ENCODE results near the gene ELP4. TPM values are rescaled to one million over a fixed set of nuclear protein-coding genes. Genes with fewer than 3 reads are reported as not detected.

The ELP4 gene
- total and polyA plus RNA-seq, 11 donors = 8.5 to 20.7 (median 14.1) TPM

DNA sequence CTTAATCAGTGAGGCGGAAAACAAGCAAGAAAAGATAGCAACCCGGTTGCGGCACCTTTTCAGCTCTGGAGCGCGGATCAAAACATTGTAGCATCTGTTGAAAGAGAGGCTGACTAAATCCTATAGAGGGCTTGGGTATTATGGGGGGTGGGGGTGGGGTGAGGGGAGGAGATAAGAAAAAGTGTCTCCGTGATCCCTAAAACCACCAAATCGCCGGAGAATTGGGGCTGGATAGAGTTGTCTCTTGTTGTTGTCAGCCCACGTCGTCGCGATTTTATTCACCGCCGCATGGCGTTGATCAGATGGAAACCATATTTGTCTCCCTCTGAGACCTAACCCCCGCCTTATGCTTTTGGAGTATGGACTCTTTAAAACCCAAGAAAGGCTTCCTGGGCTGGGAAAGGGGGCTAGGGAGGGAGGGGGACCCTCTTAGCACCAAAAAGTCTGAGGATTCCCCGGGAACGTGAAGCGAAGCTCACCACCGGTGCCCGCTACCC lies 288.5 kb downstream of the ELP4 start:
- H3K9me3 ChIP-seq = no peaks in the 10 kb centered on the region
- no peak overlapping the region for H3K4me3 ChIP-seq
- H3K4me1 ChIP-seq = peaks cover 0 to 35% (median 12%) of the 10 kb centered on the region in 12 donors
- H3K27me3 ChIP-seq = peaks cover 58 to 87% (median 79%) of the 10 kb centered on the region in 9 donors
- no peaks in the 10 kb centered on the region for H3K36me3 ChIP-seq
- no peak for ATAC-seq
- WGBS, 4 donors = 4 to 9% (median 6%) methylated on average over 20 to 21 of the region's 21 CpGs
- H3K27ac ChIP-seq = no peak overlapping the region
- DNase-seq = peak in 1 of 5 donors; percentile 22
- intact Hi-C loops (cut with DNase I) = loop anchor here in 1 of 10 donors (5.0 kb wide), 1 partner anchor 144 kb away; no protein-coding TSS in a partner anchor
- TF ChIP-seq, protein P1, sequence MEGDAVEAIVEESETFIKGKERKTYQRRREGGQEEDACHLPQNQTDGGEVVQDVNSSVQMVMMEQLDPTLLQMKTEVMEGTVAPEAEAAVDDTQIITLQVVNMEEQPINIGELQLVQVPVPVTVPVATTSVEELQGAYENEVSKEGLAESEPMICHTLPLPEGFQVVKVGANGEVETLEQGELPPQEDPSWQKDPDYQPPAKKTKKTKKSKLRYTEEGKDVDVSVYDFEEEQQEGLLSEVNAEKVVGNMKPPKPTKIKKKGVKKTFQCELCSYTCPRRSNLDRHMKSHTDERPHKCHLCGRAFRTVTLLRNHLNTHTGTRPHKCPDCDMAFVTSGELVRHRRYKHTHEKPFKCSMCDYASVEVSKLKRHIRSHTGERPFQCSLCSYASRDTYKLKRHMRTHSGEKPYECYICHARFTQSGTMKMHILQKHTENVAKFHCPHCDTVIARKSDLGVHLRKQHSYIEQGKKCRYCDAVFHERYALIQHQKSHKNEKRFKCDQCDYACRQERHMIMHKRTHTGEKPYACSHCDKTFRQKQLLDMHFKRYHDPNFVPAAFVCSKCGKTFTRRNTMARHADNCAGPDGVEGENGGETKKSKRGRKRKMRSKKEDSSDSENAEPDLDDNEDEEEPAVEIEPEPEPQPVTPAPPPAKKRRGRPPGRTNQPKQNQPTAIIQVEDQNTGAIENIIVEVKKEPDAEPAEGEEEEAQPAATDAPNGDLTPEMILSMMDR (IDR thresholded peaks at IDR 0.05) = no peak
- TF ChIP-seq POLR2A (IDR thresholded peaks at IDR 0.05) = no peak

- H3K4me3 ChIP-seq = peak overlapping the region in 1 of 12 donors; percentile 22
- TF ChIP-seq POLR2A (IDR thresholded peaks at IDR 0.05) = no peak
- TF ChIP-seq, protein P1 (IDR thresholded peaks at IDR 0.05) = peak in 2 of 12 donors; percentile 23 to 25
- ATAC-seq (no peak), DNase-seq (peak in 2 of 5 donors; percentile 16 to 42)
- H3K4me1 ChIP-seq = peaks cover 0 to 35% (median 12%) of the 10 kb centered on the region in 12 donors
- no peaks in the 10 kb centered on the region for H3K9me3 ChIP-seq
- H3K27ac ChIP-seq = no peak overlapping the region
- no peaks in the 10 kb centered on the region for H3K36me3 ChIP-seq
- WGBS, 4 donors = 2 to 5% (median 3%) methylated on average over 37 to 60 of the region's 60 CpGs
- peaks cover 65 to 94% (median 86%) of the 10 kb centered on the region in 9 donors for H3K27me3 ChIP-seq
- intact Hi-C loops (cut with DNase I) = loop anchor here in 1 of 10 donors (5.0 kb wide), 1 partner anchor 144 kb away; no protein-coding TSS in a partner anchor
Measured at GRCh38 chr11:31798554-31799434, 289.2 kb downstream of the ELP4 start.

DNA sequence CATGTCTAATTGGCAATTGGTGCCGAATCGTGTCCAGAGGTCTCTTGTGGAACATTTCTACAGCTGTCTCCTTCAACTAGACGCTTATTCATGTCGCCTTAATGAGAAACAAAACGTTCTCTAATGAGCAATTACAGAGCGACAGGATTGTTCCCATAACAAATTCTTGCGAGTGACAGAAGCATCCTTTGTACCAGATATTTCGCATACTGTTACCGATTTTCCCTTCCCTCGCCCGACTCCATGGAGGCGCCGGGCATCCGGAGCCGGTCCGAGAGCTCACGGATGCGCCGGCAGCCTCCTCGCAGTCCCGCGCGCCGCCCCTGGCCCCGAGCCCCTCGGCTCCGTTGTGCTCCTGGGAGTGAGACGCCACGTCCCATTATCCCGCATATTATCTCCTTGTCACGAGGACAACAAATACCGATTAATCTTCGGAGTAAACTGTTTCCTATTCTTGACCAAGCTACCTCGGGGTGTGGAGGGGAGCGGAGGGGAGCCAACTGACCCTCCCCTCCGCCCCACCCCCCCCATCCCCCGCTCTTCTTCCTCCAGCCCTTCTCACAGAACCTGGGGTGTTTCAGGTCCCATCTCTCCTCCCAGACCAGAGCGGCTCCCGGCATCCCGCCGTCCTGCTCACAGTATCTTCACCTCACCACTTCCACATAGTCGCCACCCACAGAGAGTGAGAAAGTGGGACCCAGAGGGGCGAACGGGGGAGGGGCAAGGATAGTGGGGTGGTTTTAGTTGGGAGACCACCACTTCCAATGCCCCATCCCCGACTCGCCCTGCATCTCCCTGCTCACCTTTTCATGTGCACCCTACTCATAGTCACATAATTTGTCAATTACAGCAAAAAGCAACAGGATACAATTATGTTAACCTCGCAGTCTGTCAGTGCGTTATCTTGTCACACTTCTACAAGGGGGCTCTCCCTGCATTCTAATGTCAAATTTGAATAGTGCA lies 290.1 kb downstream of the ELP4 start:
- TF ChIP-seq, protein P1 (IDR thresholded peaks at IDR 0.05) = no peak
- no peak for TF ChIP-seq POLR2A (IDR thresholded peaks at IDR 0.05)
- intact Hi-C loops (cut with DNase I) = loop anchor here in 1 of 10 donors (5.0 kb wide), 1 partner anchor 143 kb away; no protein-coding TSS in a partner anchor
- no peak for ATAC-seq
- DNase-seq = peak in 1 of 5 donors; percentile 28
- 2 to 4% (median 3%) methylated on average over 48 of the region's 48 CpGs for WGBS, 4 donors
- no peak overlapping the region for H3K27ac ChIP-seq
- no peaks in the 10 kb centered on the region for H3K36me3 ChIP-seq
- H3K4me3 ChIP-seq = peak overlapping the region in 1 of 12 donors; percentile 22
- H3K27me3 ChIP-seq = peaks cover 74 to 100% (median 95%) of the 10 kb centered on the region in 9 donors
- peaks cover 0 to 41% (median 16%) of the 10 kb centered on the region in 12 donors for H3K4me1 ChIP-seq
- no peaks in the 10 kb centered on the region for H3K9me3 ChIP-seq
